ENCODE measurements around the gene SMAD6.

SMAD6 gene

DNA sequence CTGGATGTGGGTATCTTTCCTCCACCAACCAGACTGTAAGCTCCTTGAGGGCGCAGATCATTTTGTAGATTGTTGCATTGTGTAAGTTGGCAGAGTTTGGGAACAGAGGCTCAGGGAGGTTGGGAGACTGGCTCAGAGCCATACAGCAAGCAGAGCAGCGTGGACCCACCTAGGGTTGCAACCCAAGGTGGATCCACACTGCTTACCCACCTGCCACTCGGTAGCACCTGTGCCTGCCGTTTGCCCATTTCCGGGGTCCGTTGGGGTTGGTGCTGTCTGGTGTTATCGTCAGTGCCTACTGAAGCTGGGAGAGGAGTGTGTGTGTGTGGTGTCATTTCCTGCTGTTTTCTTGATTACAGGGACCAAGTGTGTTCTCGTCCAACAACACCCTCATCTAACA lies 19.0 kb downstream of the SMAD6 start:
- DNase-seq (ENCODE audit: low read depth) = no peak

DNA sequence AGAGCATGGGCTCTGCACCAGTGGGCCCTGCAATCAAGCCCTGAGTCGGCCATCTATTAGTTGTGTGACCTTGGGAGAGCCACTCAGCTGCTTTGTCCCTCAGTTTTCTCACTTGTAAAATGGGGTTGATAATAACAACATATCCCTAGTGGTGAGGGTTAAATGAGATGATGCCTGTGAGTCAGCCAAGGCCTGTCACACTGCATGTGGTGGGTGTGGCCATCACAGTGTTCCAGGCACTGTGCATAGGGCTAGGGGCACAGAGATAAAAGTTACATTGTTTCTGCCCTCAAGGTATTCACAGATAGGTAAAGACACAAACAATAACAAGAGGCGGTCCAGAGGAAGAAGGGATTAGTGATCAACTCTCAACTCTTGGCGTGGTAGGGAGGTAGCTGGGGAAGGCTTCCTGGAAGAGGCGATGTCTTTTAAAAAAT lies 19.5 kb downstream of the SMAD6 start:
- no peak for DNase-seq (ENCODE audit: low read depth)

- no peak for DNase-seq (ENCODE audit: low read depth)
Measured at GRCh38 chr15:66721954-66722353, 19.9 kb downstream of the SMAD6 start.

DNA sequence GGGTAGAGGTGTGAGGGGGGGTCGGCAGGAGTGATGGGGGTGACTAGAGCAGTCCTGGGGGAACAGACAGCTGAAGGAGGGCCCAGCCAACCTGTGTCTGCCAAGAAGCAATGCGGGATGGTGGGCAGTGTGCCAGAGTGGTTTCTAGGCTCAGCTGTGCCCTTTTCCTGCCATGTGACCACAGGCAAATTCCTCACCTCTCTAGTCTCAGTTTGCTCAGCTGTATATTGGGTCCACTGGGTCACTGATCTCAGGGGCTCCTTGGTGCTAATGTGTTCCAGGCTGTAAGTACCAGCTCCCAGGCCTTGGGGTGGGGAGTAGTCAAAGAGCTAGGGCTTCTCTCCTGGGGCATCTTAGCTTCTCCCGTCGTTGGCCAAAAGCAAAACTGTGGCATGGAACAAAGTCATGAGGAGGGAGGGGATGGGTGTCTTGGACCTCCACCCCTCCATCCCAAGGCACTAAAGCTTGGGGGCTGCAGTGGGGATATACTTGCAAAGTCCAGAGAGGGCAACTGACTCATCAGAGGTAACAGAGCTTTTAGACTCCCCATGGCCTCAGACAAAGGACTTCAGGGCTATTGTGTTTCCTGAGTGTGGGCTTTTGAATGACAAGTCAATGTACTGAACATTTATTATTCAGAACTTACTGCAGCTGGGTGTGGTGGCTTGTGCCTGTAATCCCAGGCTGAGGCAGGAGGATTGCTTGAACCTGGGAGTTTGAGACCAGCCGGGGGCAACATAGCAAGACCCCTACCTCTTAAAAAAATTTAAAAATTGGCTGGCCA lies 20.9 kb downstream of the SMAD6 start:
- DNase-seq (ENCODE audit: low read depth) = no peak

DNA sequence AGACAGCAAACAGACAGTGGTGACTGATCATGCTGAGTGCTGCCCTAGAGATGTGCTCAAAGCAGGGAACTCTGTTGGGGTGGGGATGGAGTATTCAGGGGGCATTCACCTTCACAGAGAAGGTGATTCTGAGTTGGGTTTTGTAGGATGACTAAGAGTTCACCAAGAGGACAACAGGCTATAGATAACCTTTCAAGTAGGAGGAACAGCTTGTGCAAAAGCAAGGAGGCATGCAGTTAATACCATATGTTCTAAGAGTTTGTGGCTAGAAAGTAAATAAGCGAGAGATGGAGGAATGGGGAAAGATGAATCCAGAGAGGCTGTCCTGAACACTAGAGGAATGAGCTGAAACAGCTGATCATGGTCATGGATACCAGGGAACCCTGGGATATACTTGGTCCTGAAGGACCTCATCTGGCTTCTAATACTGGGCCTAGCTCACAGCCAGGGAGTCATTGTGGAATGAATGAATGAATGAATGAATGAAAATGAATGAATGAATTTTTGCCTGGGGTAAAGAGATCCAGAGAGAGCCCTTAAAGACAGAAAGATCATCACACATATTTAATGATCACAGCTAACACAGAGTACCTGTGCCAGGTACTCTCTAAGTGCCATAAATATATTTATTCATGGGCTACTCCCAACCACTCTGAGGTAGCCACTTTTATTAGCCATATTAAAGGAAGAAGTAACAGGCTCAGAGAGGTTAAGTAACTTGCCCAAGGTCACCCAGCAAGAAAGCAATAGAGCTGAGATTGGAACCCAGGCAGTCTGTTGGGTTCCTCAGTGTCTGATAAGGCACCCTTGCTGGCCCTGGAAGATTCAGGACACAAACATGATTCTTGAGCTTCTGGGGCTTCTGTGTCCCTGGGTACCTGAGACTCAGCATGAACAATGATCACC lies 22.0 kb downstream of the SMAD6 start:
- no peak for DNase-seq (ENCODE audit: low read depth)

DNA sequence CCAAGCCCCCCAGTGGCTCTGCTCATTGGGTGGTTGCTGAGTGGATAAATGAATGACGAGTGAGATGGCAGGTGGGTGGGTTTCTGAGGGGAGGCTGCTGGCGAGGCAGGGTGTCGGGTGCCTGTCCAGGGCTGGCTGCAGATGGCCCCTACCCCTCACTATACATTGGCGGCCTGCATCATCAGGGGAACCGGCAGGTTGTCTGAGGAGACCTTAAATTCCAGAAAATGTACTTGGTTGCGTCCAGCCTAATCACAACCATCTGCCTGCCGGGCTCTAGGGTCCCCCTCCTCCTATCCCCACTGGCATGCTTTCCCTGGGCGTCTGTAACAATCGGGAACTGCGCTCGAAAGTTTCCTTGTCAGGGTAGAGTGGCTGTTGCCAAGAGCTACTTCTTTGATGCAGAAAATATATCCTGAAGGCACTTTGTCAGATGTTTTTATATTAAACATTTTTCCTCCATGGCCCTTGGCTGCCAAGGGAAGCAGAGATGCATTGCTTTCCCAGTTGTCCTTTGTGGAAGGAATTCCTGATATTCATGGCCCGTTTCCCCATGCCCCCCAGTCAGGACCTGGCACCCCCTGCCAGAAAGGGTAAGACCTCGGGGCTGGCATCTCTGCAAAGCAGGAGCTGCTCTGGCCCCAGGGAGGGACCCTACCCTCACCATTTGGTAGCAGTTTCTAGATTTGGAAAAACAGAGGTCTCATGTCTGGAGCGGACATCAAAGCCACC lies 22.9 kb downstream of the SMAD6 start:
- DNase-seq (ENCODE audit: low read depth) = no peak

DNA sequence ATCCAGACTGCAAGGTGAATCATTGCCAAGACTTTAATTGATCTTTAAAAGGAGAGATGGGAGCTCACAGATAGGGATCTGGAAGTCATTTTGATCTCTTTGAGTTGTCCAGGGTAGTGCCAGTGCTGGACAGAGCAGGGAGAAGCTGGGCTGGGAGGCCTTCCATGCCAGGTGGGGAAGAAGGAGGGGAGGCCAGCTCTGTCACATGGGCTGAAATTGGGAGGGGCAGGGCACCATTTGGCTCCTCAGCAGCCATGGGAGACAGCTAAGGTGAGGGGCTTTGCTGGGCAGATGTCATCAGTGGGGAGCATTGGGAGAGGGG lies 23.4 kb downstream of the SMAD6 start:
- DNase-seq (ENCODE audit: low read depth) = no peak

DNA sequence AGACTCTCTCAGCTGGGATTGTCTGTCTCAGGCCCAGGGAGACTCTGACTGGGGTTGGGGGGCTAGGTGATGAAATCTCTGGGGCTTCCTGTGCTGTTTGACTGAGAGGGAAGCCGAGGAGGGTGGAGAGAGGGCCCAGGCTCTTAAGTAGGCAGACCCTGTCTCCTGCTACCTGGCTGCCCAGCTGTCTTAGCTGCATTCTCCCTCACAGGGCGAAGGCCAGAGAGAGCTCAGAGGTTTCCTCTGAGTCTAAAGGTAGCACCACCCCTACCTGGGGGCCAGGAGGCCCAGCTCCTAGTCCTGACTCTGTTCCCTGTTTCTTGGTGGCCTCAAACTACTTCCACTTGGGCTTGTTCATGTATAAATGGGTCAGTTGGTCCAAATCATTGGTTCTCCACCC lies 24.4 kb downstream of the SMAD6 start:
- no peak for DNase-seq (ENCODE audit: low read depth)

DNA sequence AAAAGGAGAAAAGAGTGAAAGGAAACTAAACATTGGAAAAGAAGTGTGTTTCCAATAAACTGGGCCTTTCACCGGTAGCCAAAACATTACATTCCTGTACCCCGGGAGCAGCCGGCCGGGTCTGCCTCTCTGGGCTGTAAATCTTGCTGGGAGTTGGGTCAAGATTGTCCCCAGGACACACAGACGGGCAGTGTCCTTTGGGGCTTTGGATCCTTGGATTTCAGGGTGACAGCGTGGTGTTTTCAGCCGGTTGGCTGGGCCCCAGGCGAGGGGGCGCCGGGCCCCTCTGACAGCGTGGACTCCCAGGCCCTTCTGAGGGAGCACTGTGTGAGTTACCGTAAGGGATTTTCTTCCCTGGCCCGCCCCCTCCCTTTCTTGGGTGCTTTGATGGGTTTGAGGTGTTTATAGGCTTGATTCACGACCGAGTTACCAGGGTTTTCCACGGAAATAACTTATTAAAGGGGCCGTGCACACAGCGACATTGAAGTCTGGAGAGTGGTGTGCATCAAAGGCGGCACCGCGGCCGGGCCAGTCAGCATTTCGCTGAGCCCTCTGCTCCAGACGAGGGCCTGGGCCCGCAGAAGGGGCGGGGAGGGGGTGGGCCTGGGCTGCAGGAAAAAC lies 27.4 kb downstream of the SMAD6 start:
- no peak for DNase-seq (ENCODE audit: low read depth)

DNA sequence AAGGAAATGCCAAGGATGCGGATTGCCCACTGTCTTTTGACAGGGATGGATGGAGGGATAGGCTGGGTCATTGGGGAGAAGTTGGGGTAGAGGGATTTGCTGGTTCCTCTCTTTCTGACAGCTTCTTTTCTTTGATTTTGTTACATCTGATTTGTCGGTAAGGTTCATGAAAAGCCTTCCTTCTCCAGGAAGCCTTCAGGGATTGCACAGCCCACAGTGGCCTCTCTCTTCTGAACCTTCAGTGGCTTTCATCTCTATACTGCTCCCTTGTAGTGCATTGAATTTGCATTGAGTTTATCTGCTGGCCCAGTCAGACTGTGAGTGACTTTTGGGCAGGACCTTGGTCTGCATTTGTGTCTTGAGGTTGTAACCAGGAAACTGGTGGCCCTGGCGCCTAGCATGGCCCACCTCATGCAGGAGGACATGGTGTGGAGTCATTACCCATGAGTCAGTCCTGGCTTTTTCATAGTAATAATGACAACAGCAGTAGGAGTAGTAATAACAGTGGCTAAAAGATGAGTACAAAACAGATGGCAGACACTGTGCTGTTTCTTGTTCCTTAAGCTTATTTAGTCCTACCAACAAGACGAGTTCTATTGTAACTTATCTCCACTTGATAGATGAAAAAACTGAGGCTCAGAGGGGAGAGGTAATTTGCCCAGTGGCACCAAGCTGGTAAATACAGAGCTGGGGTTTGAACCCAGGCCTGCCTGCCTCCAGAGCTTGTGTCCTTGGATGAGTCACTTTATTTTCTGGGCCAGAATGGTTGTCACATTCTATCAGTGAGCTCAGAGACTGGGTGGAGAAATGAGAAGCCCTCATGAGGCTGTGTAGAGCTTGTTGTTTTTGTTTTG lies 28.4 kb downstream of the SMAD6 start:
- no peak for DNase-seq (ENCODE audit: low read depth)

DNA sequence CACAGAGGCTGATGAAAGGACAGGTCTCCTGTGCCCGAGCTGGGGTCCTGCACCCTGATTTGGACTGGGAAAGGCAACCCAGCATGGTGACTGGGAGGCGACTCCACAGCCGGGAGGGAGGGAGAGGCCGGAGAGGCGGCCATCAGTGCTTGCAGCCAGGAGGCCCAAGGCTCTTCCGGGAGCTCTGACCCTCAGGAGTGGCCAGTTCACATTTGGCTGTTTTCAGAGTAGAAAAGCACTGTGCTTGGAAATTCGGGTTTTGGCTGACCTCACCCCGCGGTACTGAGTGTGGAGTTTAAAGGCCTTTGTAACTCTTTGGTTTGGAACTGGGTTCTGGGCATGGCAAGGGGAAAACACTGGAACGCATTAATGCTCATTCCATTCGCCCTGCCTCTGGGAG lies 31.9 kb downstream of the SMAD6 start:
- no peak for DNase-seq (ENCODE audit: low read depth)

DNA sequence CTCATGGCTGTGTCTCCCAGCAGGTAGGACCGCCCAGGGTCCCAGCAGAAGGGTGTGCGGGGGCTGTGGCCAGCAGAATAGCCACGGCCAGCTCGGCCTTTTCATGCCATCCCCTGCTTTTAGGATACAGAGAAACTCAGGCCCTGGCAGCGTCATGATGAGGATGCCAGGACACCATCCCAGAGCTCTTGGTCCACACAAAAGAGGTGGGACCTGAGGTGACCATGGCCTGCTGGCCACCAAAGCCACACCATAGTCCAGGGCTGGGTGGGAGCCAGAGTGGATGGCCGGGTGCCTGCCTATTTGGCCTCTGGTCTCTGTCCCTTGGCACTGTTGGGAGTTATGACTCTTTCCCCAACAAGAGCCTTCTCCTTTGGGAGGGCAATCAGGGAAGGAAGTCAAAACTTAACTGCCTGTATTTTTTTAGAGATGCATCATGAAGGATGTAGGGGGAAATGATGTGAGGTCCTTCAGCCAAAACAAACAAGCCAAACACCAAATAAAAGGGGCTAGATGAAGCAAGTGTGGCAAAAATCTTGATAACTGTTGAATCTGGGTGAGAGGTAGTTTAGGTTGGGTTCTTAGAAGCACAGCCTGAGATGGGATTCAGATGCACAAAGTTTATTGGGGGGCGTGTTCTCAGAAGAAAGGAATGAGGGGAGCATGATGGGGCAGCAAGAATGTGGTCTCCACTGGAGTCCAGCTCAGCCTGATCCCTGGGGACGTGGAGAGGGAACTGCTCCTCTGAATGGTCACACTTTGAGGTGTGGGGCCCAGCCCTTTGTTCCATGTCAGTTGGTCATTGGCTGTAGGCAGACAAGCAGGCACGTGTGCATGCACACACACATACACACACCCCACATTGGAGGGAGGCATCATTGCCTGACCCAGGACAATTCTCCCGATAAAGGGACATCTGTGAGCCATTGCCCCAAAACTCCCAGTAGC lies 33.2 kb downstream of the SMAD6 start:
- DNase-seq (ENCODE audit: low read depth) = no peak

DNA sequence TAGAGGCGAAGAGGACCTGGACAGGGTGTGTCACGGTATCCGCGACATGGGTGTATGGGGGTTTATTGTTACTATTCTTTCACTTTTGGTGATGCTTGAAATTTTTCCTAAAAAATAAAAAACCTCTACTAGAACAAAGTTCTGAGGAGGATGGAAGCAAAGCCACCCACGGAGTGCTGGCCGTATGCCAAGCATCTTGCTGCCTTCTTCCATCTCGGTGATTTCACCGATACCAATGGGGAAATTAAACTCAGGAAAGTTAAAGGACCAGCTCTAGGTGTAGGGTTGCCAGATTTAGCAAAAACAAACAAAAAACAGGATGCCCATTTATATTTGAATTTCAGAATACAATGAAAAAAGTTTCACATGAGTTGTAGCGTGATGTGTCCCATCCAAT lies 33.9 kb downstream of the SMAD6 start:
- DNase-seq (ENCODE audit: low read depth) = no peak

DNA sequence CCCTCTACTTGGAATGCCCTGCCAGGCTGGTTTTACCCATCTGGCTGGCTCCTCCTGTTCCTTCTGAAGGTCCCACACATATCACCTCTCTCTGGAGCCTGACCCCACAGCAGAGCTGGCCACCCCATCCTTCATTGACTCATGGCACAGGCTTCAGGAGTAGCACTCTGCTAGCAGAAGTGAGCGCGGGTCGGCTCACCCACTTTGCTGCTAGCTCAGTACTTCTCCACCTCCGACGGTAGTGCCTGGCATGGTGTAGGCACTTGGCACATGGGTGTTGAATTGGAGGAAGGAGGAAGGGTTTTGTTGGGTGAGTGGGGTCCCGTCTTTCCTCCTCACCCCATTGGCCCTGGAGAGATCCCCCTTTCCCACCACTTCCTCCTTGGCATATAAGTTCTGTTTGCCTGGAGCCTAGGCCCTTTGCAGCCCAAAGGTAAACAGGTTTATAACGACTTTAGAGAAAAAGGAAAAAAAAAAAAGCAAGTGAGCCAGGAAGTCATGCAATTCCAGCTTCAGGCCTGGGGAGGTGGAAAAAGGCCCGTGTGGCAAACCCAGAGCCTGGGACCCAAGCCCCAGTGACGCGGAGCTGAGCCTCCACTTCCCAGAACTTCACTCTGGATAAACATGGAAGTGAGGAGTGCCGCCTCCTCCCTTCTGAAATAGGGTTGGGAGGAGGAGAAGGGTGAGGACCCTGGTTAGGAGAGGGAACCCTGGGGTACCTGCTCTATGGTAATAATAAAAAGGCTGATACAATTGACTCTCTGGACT lies 35.4 kb downstream of the SMAD6 start:
- DNase-seq (ENCODE audit: low read depth) = no peak

DNA sequence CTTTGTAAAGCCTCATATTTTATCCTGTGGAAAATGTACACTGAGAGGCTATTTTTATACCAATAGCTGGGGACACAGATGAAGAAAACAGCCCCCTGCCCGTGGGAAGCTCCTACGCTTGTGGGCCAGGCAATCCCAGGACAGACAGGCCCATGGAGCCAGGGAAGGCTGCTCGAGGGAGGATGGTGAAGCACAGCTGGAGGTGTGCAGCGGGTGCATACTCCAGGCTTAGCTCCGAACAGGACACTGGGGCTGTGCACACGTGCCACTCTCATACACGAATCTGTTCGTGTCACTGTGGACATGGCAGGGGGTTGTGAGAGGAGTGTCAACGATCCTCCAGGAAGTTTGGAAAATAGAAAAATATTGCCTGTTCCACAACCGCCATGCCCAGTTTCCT lies 36.1 kb downstream of the SMAD6 start:
- DNase-seq (ENCODE audit: low read depth) = no peak

GRCh38 chr15:66738595-66738994 lies 36.6 kb downstream of the SMAD6 start:
- no peak for DNase-seq (ENCODE audit: low read depth)

- DNase-seq (ENCODE audit: low read depth) = no peak
Measured at GRCh38 chr15:66739287-66739686, 37.3 kb downstream of the SMAD6 start.

- DNase-seq (ENCODE audit: low read depth) = no peak
Measured at GRCh38 chr15:66740802-66741201, 38.8 kb downstream of the SMAD6 start.

DNA sequence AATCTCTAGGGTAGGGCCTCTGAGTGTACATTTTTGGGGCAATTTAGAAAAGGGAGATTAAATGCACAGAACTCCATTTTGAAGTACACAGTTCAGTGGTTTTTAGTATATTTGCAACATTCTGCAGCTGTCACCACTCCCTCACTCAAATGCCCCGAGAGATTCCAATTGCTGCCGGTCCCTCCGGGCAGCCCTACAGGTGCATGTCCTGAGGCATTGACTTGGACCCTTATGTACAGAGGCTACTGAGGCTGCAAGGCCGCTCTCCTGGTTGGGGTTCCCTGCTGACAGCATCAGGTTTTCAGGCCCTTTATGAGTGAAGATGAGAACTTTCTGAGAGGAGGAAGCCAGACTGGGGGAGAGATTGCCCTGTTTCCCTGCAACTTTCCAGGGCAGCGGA lies 39.6 kb downstream of the SMAD6 start:
- no peak for DNase-seq (ENCODE audit: low read depth)

Measured in non-pigmented ciliary epithelial cell (primary cell).